Mesenteric fat pad (tissue), 1 donor: Measurements from ENCODE around the gene PACRG. TPM values are rescaled to one million over a fixed set of nuclear protein-coding genes. Genes with fewer than 3 reads are reported as not detected.

ENCODE experiments used
- DNase-seq: peaks from one replicate; pipeline ENCODE4 v3.0.0-alpha.2; 2020; ENCODE audit warnings: low spot score
- total RNA-seq: library from RNA; stranded (reverse); fragmentation: NEBNext Ultra II Directional; extraction: Animal tissue kit (Norgen Biotek cat#: 25700); gene quantifications from one replicate; pipeline ENCODE4 v1.2.1, GENCODE V29; 2021
- donor health status: DM: yes; HTN: yes; CAD: no.

Gene PACRG
- total RNA-seq, 1 donor from 2014 or later = not detected

GRCh38 chr6:163231356-163232014 lies 503.7 kb downstream of the PACRG start:
- DNase-seq = no peak

DNA sequence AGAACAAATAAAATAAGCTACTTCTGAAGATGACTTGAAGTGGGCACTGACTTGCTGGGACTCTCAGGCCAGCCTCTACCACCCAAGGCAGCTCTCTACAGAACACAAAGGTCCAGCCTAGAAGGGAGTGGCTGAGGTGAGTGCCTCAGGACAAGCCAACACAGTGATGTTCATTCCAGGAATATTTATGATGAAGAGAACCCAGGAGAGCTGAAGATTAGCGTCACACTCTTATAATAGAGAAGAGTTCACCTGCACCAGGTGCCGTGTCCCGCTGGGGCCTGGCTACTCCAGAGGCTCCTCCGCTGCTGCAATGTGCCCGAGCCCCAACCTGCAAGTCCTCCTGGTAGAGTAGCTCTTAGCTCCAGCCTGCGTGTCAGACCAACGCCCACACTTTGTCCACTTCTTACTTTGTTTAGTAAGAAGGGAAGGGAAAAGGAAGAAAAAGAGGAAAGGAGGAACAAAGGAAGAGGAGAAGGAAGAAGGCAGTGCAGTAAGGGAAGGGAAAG lies 504.3 kb downstream of the PACRG start:
- no peak for DNase-seq

DNA sequence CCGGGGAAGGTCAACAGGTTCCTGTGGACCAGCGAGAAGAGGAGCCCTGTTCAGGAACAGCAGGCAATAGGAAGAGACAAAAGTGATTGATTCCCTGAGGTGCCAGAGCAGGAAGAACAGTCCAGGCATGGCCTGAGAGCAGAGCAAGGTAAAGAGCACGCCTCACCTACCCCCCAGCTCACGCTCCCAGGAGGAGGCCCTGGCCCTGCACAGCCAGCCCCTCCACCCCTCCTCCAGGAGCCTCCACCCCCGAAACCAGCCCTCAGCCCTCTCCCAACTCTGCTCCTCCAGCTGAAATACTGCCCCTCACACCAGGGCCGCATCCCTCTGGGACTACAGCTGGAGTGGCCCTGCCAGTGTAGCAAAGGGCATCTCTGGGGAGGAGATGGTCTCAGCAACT lies 504.9 kb downstream of the PACRG start:
- DNase-seq = no peak

- DNase-seq = no peak
Measured at GRCh38 chr6:163237110-163237509, 509.3 kb downstream of the PACRG start.

- no peak for DNase-seq
Measured at GRCh38 chr6:163239572-163240340, 512.0 kb downstream of the PACRG start.

GRCh38 chr6:163240556-163240955 lies 512.8 kb downstream of the PACRG start:
- no peak for DNase-seq

GRCh38 chr6:163241683-163242082 lies 513.9 kb downstream of the PACRG start:
- no peak for DNase-seq

GRCh38 chr6:163243083-163243482 lies 515.3 kb downstream of the PACRG start:
- no peak for DNase-seq

DNA sequence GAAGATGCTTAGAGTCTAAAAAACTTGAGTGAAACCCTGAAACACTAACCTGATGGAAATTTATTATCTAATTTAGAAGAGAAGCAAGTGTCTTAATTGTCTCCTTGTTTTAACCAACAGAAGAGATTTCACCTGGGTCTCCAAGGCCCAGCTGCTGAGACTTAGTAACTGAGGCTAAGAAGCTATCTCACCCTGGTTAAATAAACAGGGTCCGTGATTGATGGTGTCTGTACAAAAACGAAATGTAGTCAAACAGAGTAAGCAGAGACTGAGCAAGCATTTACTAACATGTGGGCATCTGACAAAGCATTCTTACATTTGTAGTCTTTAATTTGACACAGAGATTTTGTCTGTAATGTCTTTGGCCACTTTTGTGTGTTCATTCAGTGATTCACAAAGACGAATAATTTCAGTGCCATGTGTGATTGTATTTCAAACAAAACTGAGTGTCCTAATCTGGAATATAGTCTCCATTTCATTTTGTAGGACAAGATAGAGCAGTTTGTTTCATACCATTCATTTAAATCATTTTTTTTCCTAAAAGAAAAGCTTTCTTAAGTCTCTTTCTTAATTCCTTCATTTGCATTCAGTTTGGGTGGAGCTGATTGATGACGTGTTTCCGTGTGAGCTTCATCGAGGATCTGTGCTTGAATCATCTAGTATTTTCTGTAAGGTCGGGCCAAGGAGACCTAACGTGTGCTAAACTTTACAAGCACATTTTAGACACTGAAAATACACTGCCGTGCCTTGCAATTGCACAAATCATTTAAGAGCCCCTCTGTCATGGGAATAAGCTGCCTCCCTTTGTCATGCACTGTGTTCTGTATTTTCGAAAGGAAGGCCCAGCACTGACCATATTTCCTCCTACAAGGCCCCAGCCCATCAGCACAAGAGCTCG lies 516.2 kb downstream of the PACRG start:
- DNase-seq = no peak

DNA sequence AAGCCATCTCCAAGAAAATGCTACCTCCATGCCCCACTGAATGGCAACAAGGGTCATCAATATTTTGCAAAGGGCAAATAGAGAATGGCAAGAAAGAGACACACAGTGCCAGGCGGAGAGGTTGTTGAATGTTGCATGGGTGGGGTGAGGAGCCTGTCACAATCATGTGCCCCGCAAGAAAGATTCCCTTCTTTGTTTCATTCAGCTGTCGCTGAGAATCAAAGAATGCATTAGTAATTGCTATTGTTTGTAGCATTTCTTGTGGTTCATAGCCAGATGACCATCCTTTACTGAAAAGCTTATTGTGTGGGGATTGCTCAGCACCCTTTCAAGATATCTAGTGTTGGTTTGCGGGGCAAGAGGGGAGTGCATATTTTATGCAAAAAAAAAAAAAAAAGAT lies 520.3 kb downstream of the PACRG start:
- DNase-seq = no peak

DNA sequence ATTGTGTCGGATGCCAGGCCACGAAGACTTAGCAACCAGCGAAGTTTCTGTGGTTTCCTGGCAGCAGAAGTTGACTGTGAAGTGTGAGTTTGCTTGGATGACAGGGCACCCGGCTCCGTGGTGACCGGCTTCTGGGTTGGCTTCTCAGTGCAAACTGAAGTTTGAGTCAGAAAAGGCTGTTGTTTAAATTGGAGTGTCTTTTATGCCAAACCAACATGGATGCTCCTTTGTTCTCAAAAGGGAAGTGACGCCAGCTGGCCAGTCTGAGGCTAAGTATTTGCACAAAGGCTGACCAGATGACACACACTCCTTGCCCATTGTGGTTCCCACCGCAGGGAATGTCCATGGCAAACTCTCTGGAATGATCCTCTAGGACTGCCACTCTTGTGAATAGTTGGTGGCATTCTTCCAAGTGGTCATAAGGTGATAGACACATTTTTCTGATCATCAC lies 521.9 kb downstream of the PACRG start:
- DNase-seq = no peak

- DNase-seq = no peak
Measured at GRCh38 chr6:163250116-163250515, 522.3 kb downstream of the PACRG start.

DNA sequence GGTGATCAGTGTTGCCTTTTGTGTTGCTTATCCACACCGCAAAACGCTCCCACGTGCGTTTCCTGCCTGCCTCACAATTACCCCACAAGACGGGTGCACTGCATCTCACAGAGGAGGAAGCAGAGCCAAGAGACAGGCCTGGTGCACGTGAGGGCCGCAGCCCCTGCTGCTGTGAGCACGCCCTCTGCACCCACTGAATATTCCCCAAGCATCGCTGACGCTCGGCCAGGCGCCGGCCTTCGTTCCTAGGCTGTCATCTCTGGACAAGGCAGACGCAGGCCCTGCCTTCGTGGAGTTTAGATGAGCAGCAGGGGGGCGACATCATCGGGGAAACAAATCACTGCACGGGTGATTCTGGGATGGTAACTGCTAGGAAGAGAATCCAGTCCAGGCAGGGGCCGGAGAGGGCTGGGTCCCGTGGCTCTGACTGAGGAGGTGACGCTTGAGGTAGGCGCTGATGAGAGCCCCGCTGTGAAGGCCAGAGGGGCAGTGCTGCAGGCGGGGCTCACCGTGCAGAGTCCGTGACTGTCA lies 524.4 kb downstream of the PACRG start:
- no peak for DNase-seq

DNA sequence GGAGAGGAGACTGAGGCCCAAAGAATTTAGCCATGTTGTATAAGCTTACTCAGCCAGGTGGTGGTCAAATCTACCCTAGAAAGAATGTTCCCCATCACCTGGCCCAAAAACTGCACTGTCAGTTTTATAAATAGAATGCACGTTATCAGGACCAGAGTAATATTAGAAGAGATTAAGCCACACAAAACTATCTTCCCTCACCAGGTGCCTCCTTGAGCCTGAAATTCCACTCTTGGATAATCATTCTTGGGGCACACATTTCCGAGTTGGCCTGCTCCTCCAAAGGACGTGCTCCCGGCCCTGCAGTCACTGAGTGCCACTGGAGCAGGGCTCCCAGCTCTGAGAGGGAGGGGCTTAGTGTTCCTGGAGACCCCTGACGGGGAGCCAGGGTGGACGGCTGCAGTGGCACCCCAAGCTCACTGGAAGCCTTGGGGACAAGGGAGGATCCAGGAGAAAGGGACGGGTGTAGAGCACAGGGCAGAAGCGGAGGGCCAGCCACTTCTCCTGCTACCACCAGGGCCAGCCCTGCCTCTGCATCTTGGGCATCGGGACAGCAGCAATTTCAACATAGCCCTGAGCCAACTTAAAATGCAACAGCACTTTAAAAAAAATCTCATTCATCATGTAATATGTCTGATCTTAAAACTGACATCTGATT lies 525.9 kb downstream of the PACRG start:
- DNase-seq = no peak

GRCh38 chr6:163254341-163254835 lies 526.6 kb downstream of the PACRG start:
- no peak for DNase-seq

DNA sequence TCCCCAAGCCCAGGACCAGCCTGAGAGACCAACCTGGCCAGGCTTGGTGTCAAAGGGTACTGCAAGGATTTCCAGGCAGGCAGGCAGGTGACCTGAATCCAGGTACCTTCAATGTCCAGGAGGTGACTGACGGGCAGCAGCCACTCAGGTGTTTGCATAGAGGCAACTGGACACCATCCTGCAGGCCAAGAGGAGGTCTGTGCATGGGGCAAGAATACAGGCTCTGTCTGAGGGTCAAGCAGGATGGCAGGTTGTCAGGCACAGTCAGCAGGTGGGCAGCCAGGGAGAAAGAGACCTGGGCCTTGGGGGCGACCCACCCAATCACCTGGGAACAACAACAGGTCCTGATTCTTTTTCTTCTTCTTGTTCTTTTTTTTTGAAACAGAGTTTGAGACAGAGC lies 527.5 kb downstream of the PACRG start:
- no peak for DNase-seq

DNA sequence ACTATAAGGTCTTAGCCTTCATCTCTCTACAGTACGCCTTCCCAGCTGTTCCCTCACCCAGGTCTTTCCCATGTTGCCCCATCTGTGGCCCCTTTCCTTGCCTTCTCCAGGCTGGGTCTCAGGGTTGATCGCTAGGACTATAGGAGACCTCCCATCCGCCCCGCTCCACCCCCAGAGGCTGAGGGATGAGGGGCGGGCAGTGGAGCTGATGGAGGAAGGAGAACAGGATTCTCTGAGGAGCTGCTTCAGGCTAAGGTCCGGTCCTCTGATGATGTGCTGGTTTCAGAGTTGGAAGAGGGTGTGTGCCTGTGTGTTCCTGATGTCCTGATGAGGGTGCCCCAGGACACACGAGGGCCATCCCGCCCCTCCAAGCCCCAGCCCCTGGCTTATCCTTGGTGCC lies 531.9 kb downstream of the PACRG start:
- DNase-seq = no peak

DNA sequence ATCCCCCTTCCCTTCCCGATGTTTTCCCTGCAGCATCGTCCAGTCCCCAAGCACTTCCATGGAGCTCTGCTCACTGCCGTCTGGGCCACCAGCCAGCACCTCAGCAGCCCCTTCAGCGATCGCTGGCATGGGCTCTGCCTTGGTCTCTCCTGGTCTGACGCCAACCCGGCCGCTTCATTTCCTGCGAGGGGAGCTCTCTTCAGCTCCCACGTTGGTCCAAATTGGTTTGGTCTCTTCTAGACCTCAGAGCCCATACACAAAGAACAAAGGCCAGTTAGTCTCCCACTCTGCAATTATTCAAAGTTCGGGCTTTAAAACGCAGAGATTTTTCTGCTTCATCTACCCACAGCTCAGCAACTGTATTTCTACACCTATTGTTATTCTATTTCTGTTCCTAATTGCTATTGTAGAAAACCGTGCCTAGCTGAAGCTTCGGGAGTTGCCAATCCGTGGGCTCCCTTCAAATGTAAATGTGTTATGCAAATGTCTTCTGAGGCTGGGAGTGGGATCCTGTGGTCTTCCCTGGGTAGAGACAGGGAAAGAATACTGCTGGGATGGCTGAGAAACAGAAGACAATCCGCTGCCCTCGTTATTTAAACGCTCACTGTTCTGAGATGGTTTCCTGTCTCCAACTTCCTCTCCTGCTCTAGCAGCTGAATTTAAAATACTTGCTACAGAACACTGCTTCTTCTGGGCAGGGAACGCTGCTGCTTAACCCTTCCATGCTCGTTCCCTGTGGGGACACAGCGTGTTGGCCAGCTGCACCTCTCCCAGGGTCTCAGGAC lies 532.5 kb downstream of the PACRG start:
- no peak for DNase-seq

GRCh38 chr6:163260911-163261310 lies 533.1 kb downstream of the PACRG start:
- DNase-seq = no peak

GRCh38 chr6:163261361-163261760 lies 533.6 kb downstream of the PACRG start:
- DNase-seq = no peak
